Activated T-cell treated with anti-CD3 and anti-CD28 coated beads, Interleukin-2, amount 50 U/mL, for 4 hours (primary cell): ENCODE data around the gene TANGO2. TPM values are rescaled to one million over a fixed set of nuclear protein-coding genes. Genes with fewer than 3 reads are reported as not detected.
"Not testable (repeated sequence)": the region's sequence is repeated elsewhere in the genome, so short reads cannot be mapped to it uniquely, and the experiment has no call there.

ENCODE experiments used
- ATAC-seq, 2 donors: fragments of 200-7000 bp; cut with Tn5 transposase; one replicate each; pipeline ENCODE4 v1.10.0; 2021
- DNase-seq: peaks from one replicate; pipeline ENCODE4 v3.0.0-alpha.2; 2020
- H3K27me3 Mint-ChIP-seq: one replicate; pipeline ENCODE4 v1.8.0; 2021; ENCODE audit warnings: low read depth, mixed read lengths
- H3K36me3 Mint-ChIP-seq: one replicate; pipeline ENCODE4 v1.8.0; 2022; ENCODE audit warnings: mixed read lengths; ENCODE audit not compliant: insufficient read depth
- H3K4me1 Mint-ChIP-seq: one replicate; pipeline ENCODE4 v1.8.0; 2021; ENCODE audit warnings: low read depth, mixed read lengths
- H3K4me3 Mint-ChIP-seq: one replicate; pipeline ENCODE4 v1.8.0; 2021; ENCODE audit warnings: mild to moderate bottlenecking, moderate library complexity, mixed read lengths
- H3K9me3 Mint-ChIP-seq: one replicate; pipeline ENCODE4 v1.8.0; 2021; ENCODE audit warnings: mixed read lengths
- total RNA-seq, 3 donors: library from RNA; stranded (reverse); gene quantifications; one replicate each; pipeline ENCODE4 v1.2.1, GENCODE V29; 2021

TANGO2 gene
- total RNA-seq, 3 donors from 2014 or later: 23.1 to 26.8 (median 25.3) TPM

GRCh38 chr22:20057596-20058268 lies 36.8 kb downstream of the TANGO2 start:
- no peak for ATAC-seq
- peaks cover 13% of the 10 kb centered on the region for H3K36me3 Mint-ChIP-seq
- H3K4me1 Mint-ChIP-seq: no peaks in the 10 kb centered on the region
- H3K9me3 Mint-ChIP-seq: no peaks in the 10 kb centered on the region
- H3K27me3 Mint-ChIP-seq: no peaks in the 10 kb centered on the region
- no peak overlapping the region for H3K4me3 Mint-ChIP-seq
- DNase-seq: no peak

- Mint-ChIP-seq H3K9me3 (no peaks in the 10 kb centered on the region), H3K4me1 (no peaks in the 10 kb centered on the region), H3K4me3 (no peak overlapping the region), H3K27me3 (no peaks in the 10 kb centered on the region), H3K36me3 (peaks cover 11% of the 10 kb centered on the region)
- ATAC-seq (no peak), DNase-seq (no peak)
These were observed 38.3 kb downstream of the TANGO2 start for GRCh38 chr22:20058989-20059770.

DNA sequence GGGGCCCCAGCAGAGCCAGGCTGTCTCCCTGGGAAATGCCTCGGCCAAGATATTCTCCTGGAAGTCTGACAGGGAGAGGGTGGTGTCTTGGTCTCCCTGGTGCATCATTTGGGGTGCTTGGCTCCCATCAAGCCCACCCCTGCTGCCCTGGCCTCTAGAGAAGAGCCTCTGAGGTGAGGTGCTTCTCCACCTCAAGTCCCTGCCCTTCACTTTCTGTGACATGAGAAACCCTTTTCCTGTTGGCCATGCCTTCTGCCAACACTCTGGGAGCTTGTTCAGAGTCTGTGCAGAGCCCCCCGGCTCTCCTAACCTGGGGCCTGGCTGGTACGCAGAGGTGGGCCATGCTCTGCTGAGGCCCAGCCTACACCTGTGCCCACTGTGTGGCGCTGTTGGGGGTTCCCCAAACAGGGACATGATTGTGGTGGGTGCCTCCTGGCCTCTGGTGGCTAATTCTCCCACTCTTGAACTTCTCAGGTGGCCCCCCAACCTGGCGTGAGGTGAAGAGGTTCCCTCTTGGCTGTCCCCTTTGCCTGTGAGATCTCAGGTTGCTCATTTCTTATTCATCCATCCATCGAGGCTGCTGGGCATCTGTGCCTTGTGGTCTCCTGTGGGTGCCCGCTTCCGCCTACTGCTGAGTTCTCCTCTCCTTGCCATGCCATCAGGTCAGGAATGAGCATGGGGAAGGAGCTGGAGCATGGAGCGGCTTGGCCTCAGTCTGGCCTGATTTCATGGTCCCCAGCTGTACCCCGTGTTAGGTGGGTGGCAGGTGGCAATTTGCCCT lies 40.0 kb downstream of the TANGO2 start:
- no peaks in the 10 kb centered on the region for H3K9me3 Mint-ChIP-seq
- DNase-seq (no peak), ATAC-seq (no peak)
- H3K27me3 Mint-ChIP-seq: no peaks in the 10 kb centered on the region
- no peaks in the 10 kb centered on the region for H3K4me1 Mint-ChIP-seq
- no peak overlapping the region for H3K4me3 Mint-ChIP-seq
- H3K36me3 Mint-ChIP-seq: peaks cover 7% of the 10 kb centered on the region

DNA sequence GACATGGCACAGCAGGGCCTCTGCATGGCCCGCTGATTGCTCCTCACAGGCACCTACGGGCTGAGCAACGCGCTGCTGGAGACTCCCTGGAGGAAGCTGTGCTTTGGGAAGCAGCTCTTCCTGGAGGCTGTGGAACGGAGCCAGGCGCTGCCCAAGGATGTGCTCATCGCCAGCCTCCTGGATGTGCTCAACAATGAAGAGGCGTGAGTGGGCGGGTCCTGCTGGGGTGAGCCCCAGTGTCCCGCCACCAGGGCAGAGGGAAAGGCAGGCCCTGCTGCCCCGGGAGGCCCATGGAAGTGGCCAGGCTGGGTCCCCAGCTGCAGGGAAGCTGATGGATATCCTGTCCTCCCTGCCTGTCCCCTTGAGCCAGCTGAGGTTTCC lies 40.6 kb downstream of the TANGO2 start:
- H3K4me3 Mint-ChIP-seq: no peak overlapping the region
- H3K27me3 Mint-ChIP-seq: no peaks in the 10 kb centered on the region
- H3K36me3 Mint-ChIP-seq: peaks cover 7% of the 10 kb centered on the region
- H3K9me3 Mint-ChIP-seq: no peaks in the 10 kb centered on the region
- ATAC-seq: no peak
- no peak for DNase-seq
- H3K4me1 Mint-ChIP-seq: no peaks in the 10 kb centered on the region

- Mint-ChIP-seq H3K4me1 (no peaks in the 10 kb centered on the region), H3K4me3 (no peak overlapping the region), H3K9me3 (no peaks in the 10 kb centered on the region), H3K36me3 (peaks cover 7% of the 10 kb centered on the region), H3K27me3 (no peaks in the 10 kb centered on the region)
- ATAC-seq: no peak
- no peak for DNase-seq
These were observed 41.3 kb downstream of the TANGO2 start for GRCh38 chr22:20062043-20062765.

DNA sequence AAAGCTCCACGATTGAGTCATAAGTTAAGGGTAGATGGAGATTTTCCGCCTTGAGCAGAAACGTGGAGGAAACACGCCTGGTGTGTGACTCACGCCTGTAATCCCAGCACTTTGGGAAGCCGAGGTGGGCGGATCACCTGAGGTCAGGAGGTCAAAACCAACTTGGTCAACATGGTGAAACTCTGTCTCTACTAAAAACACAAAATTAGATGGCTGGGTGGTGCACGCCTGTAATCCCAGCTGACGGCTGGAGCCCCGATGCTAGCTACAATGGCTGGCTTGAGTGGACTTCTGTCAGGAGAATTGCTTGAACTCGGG lies 41.8 kb downstream of the TANGO2 start:
- DNase-seq (no peak), ATAC-seq (no peak)
- H3K27me3 Mint-ChIP-seq: no peaks in the 10 kb centered on the region
- H3K4me3 Mint-ChIP-seq: no peak overlapping the region
- no peaks in the 10 kb centered on the region for H3K4me1 Mint-ChIP-seq
- peaks cover 4% of the 10 kb centered on the region for H3K36me3 Mint-ChIP-seq
- no peaks in the 10 kb centered on the region for H3K9me3 Mint-ChIP-seq

- H3K27me3 Mint-ChIP-seq: no peaks in the 10 kb centered on the region
- H3K4me1 Mint-ChIP-seq: no peaks in the 10 kb centered on the region
- H3K36me3 Mint-ChIP-seq: no peaks in the 10 kb centered on the region
- no peak overlapping the region for H3K4me3 Mint-ChIP-seq
- ATAC-seq (no peak), DNase-seq (no peak)
- H3K9me3 Mint-ChIP-seq: no peaks in the 10 kb centered on the region
These were observed 42.6 kb downstream of the TANGO2 start for GRCh38 chr22:20063271-20064139.

- Mint-ChIP-seq H3K4me3 (no peak overlapping the region), H3K4me1 (no peaks in the 10 kb centered on the region), H3K36me3 (no peaks in the 10 kb centered on the region), H3K9me3 (no peaks in the 10 kb centered on the region), H3K27me3 (no peaks in the 10 kb centered on the region)
- ATAC-seq (no peak), DNase-seq (no peak)
These were observed 43.2 kb downstream of the TANGO2 start for GRCh38 chr22:20064140-20064480.

GRCh38 chr22:20064545-20065262 lies 43.8 kb downstream of the TANGO2 start:
- Mint-ChIP-seq H3K36me3 (no peaks in the 10 kb centered on the region), H3K27me3 (no peaks in the 10 kb centered on the region), H3K9me3 (no peaks in the 10 kb centered on the region), H3K4me1 (no peaks in the 10 kb centered on the region), H3K4me3 (no peak overlapping the region)
- ATAC-seq (no peak), DNase-seq (no peak)

DNA sequence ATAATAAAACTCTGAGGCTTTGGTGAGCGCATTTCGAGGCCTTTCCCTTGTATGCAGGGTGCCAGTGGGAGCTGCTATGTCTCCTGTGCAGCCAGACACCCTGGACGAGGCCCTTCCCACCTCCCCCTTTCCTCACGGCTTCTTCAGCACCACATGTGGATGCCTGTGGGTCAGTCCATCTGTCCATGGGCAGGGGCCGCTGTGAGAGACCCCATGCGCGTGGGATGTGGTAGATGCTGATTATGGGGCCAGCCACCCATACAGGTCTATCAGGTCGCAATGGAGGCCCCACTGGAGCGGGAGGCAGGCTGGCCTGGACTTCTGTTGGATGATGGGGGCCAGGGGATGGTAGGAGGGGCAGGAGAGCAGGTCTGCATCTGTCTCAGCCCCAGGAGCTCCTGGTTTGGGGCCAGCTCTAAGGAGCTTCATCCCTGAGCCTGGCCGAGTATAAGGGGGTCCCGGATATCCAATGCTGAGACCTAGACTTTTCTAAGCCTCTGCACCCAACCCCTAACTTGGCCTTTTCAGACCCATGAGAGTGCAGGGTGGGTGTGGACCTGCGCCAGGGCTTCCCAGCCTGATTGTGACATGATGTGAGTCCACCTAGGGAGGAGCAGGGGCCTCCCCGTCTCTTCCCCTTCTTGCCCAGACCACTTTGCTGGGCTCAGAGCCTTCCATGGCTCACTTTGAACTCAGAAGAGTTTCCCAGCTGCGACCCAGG lies 45.1 kb downstream of the TANGO2 start:
- Mint-ChIP-seq H3K27me3 (no peaks in the 10 kb centered on the region), H3K4me1 (no peaks in the 10 kb centered on the region), H3K4me3 (no peak overlapping the region), H3K9me3 (no peaks in the 10 kb centered on the region), H3K36me3 (no peaks in the 10 kb centered on the region)
- no peak for ATAC-seq
- DNase-seq: no peak

DNA sequence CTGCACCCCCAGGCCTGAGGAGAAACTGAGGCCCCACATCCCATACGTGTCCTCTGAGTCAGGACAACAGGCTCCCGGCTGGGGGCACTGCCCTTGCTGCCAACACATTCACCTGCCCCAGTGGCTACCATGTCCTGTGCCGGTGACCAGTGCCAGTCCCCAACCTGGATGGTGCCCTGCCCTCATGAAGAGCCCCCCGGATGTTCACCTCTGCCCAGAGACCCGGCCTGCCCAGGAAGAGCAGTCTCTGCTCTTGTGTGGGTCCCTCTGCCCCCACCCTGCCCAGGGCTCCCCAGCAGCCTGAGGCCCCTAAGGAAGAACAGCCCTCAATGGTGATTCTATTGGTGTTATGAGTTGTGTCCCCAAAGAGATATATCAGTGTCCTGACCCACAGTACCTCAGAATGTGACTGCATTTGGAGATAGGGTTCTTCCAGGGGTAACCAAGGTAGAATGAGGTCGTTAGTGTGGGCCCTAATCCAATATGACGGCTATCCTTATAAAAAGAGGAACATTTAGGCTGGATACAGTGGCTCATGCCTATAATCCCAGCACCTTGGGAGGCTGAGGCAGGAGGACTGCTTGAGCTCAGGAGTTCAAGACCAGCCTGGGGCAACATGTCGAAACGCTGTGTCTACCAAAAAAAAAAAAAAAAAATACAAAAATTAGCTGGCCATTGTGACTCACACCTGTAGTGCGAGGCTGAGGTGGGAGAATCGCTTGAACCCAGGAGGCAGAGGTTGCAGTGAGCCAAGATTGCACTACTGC lies 45.9 kb downstream of the TANGO2 start:
- H3K4me1 Mint-ChIP-seq: no peaks in the 10 kb centered on the region
- no peaks in the 10 kb centered on the region for H3K36me3 Mint-ChIP-seq
- no peak for DNase-seq
- no peaks in the 10 kb centered on the region for H3K9me3 Mint-ChIP-seq
- H3K27me3 Mint-ChIP-seq: no peaks in the 10 kb centered on the region
- ATAC-seq: no peak
- H3K4me3 Mint-ChIP-seq: no peak overlapping the region

DNA sequence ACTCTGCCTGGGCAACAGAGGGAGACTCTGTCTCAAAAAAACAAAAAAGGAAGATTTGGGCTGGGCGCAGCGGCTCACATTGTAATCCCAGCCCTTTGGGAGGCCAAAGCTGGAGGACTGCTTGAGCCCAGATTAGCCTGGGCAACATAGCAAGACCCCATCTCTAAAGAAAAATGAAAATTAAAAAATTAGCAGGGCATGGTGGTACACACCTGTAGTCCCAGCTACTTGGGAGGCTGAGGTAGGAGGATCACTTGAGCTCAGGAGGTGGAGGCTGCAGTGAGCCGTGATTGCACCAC lies 46.4 kb downstream of the TANGO2 start:
- H3K4me1 Mint-ChIP-seq, H3K36me3 Mint-ChIP-seq, H3K9me3 Mint-ChIP-seq, DNase-seq, ATAC-seq, H3K27me3 Mint-ChIP-seq, H3K4me3 Mint-ChIP-seq: not testable (repeated sequence)
